ENCODE measurements around the gene ARMC3.

GRCh38 chr10:22976534-22976933 lies 48.7 kb downstream of the ARMC3 start:
- TF ChIP-seq, protein P1, sequence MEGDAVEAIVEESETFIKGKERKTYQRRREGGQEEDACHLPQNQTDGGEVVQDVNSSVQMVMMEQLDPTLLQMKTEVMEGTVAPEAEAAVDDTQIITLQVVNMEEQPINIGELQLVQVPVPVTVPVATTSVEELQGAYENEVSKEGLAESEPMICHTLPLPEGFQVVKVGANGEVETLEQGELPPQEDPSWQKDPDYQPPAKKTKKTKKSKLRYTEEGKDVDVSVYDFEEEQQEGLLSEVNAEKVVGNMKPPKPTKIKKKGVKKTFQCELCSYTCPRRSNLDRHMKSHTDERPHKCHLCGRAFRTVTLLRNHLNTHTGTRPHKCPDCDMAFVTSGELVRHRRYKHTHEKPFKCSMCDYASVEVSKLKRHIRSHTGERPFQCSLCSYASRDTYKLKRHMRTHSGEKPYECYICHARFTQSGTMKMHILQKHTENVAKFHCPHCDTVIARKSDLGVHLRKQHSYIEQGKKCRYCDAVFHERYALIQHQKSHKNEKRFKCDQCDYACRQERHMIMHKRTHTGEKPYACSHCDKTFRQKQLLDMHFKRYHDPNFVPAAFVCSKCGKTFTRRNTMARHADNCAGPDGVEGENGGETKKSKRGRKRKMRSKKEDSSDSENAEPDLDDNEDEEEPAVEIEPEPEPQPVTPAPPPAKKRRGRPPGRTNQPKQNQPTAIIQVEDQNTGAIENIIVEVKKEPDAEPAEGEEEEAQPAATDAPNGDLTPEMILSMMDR (IDR thresholded peaks at IDR 0.05) = no peak
- no peak for TF ChIP-seq ZFX (IDR thresholded peaks at IDR 0.05; ENCODE audit: borderline replicate concordance)

All from 22Rv1 (cell line).